ENCODE data around the gene SPATA33.
A peak's percentile ranks its signal among the peaks of the same experiment; 100 is the strongest.

The SPATA33 gene

DNA sequence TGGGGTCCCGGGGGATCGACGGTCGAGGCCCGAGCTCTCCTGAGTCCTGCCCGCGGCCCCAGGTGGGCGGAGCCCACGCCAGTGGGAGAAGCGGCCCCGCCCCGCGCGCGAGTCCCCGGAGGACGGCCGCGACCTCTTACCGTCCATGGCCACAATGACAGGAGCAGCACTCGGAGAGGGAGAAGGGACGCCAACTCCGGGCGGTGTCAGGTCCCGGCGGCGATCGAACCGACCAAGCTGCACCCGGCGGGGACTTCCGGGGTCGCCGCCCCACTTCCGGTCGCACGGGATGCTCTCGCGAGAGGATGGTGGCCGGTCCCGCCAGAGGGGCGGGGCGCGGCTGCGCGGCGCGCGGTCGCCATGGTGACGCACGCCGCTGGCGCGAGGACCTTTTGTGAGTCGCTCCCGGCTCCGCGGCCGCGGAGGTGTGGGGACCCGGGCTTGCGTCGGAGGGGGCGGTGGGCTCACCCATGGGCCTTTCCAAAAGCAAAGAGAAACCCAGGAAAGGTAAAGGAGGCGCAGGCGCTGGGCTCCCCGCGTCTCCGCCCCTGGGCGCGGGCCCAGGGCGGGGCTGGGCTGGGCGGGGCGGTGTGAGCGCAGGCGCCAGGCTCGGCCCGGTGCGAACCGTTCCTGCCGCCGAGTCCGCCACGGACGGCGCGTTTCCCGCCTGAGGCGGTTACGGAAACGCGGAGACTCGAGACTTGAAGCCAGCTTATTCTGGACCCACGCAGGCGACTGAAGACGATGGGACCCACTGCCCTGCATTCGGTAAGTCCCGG lies at the start of gene SPATA33, which contains the start of gene CHMP1A:
TSS of gene SPATA33 (plus strand) at position 395 of the 779 bp plus-strand sequence. CDS start at position 471, 76 bp downstream.
TSS of gene CHMP1A (minus strand) at position 267 of the 779 bp plus-strand sequence. CDS start at position 147, 120 bp downstream.
- peak within 1 kb of the TSS; percentile 94 for H3K4me3 ChIP-seq (replicated peaks; ENCODE audit: low read depth, low read length)
- TF ChIP-seq, protein P1, sequence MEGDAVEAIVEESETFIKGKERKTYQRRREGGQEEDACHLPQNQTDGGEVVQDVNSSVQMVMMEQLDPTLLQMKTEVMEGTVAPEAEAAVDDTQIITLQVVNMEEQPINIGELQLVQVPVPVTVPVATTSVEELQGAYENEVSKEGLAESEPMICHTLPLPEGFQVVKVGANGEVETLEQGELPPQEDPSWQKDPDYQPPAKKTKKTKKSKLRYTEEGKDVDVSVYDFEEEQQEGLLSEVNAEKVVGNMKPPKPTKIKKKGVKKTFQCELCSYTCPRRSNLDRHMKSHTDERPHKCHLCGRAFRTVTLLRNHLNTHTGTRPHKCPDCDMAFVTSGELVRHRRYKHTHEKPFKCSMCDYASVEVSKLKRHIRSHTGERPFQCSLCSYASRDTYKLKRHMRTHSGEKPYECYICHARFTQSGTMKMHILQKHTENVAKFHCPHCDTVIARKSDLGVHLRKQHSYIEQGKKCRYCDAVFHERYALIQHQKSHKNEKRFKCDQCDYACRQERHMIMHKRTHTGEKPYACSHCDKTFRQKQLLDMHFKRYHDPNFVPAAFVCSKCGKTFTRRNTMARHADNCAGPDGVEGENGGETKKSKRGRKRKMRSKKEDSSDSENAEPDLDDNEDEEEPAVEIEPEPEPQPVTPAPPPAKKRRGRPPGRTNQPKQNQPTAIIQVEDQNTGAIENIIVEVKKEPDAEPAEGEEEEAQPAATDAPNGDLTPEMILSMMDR (IDR thresholded peaks at IDR 0.05; ENCODE audit: low read length, missing control alignments): no peak
- peak; percentile 88 for DNase-seq (ENCODE audit: low read depth)

- no peak overlapping the region for H3K4me3 ChIP-seq (replicated peaks; ENCODE audit: low read depth, low read length)
- DNase-seq (ENCODE audit: low read depth): no peak
These were observed 49.5 kb upstream of the SPATA33 start for GRCh38 chr16:89607937-89608740.

DNA sequence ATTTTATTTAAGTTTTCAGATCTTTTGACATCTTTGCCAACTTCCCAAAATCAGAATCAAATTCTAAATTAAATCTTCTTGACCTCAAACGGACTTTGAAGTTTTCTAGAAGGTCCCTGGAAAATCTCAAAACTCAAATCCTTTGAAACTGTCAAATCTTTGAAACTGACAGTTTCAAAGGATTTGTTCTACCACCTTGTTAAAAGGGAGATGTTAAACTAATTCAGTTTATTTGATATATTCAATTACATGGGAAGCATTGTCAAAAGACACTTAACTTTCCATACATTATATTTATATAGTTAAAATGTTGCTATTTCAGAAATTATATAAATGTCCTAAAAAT lies 47.6 kb upstream of the SPATA33 start:
- H3K4me3 ChIP-seq (replicated peaks; ENCODE audit: low read depth, low read length): no peak overlapping the region
- TF ChIP-seq, protein P1 (IDR thresholded peaks at IDR 0.05; ENCODE audit: low read length, missing control alignments): no peak
- no peak for DNase-seq (ENCODE audit: low read depth)

More at GRCh38 chr16:89607937-89608740, 49.5 kb upstream of the SPATA33 start:
- TF ChIP-seq, protein P1 (IDR thresholded peaks at IDR 0.05; ENCODE audit: low read length, missing control alignments): no peak

- no peak for DNase-seq (ENCODE audit: low read depth)
- no peak overlapping the region for H3K4me3 ChIP-seq (replicated peaks; ENCODE audit: low read depth, low read length)
- TF ChIP-seq, protein P1 (IDR thresholded peaks at IDR 0.05; ENCODE audit: low read length, missing control alignments): no peak
These were observed 45.0 kb upstream of the SPATA33 start for GRCh38 chr16:89612415-89613166.

DNA sequence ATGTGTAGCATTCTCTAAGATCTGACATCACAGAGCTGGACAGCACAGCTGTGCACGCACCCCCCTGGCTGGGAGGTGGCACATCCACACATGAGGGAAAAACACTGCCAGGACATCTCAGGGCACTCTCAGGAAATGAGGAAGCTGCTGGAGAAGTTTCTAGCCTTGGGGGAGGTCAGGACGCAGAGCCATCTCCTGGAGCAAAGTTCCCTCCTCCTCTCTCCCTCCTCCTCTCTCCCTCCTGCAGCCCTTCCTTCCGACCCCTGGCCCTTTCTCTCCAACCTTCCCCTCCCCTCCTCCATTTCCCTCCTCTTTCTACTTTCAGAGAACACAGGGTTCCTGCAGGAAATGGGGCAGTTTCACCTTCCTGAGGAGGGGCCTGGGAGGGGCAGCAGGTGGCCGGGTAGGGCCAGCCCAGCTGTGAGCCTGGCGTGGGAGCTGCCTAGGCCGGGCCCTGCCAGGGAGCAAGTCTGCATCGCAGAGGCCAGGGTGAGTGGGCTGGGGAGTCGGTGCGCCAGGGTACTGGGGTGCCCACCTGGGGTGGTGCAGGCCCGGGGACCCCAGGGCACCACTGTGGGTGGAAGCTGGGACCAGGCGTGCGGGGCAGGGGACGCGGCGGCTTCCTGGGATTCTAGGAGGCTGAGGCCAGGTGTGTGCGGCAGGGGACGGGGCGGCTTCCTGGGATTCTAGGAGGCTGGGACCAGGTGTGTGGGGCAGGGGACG lies 44.2 kb upstream of the SPATA33 start, which contains the start of gene DPEP1:
TSS of gene DPEP1 (plus strand) at position 412 of the 723 bp plus-strand sequence. CDS start 16,769 bp downstream, outside the sequence.
- H3K4me3 ChIP-seq (replicated peaks; ENCODE audit: low read depth, low read length): no peak within 1 kb of the TSS
- no peak for DNase-seq (ENCODE audit: low read depth)
- TF ChIP-seq, protein P1 (IDR thresholded peaks at IDR 0.05; ENCODE audit: low read length, missing control alignments): no peak

DNA sequence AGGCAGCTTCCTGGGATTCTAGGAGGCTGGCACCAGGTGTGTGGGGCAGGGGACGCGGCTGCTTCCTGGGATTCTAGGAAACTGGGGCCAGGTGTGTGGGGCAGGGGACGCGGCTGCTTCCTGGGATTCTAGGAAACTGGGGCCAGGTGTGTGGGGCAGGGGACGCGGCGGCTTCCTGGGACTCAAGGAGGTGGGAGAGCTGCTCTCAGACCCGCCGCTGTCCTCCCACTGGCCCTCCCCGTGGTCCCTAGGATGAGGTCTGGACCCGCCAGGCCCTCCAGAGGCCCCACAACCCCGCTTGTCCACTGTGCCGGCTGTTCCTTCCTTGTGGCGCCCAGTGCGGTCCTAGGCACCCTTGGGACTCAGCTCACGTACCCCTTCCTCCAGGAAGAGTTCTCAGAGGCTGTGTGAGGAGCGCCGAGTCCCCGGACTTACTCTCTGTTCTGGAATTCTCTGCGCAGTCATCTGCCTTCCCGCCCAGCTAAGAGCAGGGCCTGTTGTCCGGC lies 43.6 kb upstream of the SPATA33 start:
- TF ChIP-seq, protein P1 (IDR thresholded peaks at IDR 0.05; ENCODE audit: low read length, missing control alignments): no peak
- no peak for DNase-seq (ENCODE audit: low read depth)
- no peak overlapping the region for H3K4me3 ChIP-seq (replicated peaks; ENCODE audit: low read depth, low read length)
